ENCODE results near the gene ZFYVE28. TPM values are rescaled to one million over a fixed set of nuclear protein-coding genes. Genes with fewer than 3 reads are reported as not detected.

ZFYVE28 gene
- total and polyA plus RNA-seq, 2 of the 8 experiments (the other 6 are each of a cell fraction or from before 2014, with no cell fraction given) = 1.7 to 4.9 TPM

DNA sequence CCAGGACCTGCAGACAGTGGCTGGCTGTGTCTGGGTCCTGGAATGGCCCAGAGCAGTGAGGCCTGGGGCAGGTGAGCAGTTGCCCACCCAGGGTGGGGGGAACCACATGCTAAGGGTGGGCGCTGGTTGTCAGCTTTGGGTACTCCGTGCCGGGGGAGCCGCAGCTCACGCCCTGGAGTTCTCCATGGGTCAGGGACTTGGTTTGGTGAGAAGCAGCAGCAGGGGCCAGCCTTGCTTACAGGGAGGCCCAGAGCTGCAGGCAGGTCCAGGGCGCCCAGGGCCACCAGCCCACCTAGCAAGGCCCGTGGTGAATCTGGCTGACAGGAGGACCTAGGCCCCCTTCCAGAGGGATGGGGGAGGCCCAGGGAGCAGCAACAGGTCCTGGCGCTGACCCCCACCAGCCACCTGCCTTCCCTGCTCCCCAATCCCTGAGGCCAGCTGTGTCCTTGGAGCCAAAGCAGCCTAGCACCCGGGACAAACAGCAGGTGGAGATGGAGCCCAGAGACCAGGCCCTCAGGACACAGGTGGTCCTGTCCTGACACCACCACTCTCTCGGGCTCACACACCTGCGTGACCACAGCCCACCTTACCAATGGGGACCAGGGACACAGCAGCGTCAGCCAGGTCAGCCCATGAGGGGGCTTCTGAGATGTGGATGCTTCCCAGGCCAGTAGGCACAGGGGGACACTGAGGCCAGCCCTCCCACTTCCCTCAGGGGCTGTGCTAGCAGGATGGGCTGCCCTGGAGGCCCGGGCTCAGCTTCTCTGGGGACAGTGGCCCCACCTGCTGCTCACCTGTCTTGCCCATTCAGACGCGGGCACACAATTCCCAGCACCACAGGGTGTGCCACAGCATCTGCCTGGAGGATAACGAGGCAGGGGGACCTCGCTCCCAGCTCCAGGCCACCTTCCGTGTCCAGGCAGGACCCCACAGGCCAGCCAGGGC, 160.1 kb downstream of the ZFYVE28 start:
- Histone ChIP-seq H2BK15ac (ENCODE audit: low read length) (no peak overlapping the region), H2BK120ac (replicated peaks; ENCODE audit: low read depth, low read length) (no peak overlapping the region), H3K56ac (replicated peaks; ENCODE audit: insufficient read length, low read depth, low read length) (no peak overlapping the region), H2AK5ac (ENCODE audit: low read depth, low read length) (no peak overlapping the region), H3K79me2 (ENCODE audit: control insufficient read depth in 1 of 2, insufficient read depth in 2 of 2, low read length in 2 of 2) (no peaks in the 10 kb centered on the region), H2BK20ac (ENCODE audit: low read length) (no peak overlapping the region), H3K23ac (ENCODE audit: insufficient read length) (no peak overlapping the region), H2BK5ac (ENCODE audit: low read depth, low read length) (0 out of 2 replicates have a peak overlapping the region, but pooled peaks have one; percentile 44), H3K4me2 (ENCODE audit: insufficient read depth in 1 of 2, low read depth in 2 of 2, low read length in 2 of 2) (no peak overlapping the region), H3K4ac (replicated peaks; ENCODE audit: insufficient read length, low read depth, low read length) (no peak overlapping the region), H4K20me1 (replicated peaks in 1 of 2; ENCODE audit: control insufficient read depth in 1 of 2, insufficient read depth in 2 of 2, low read length in 2 of 2) (peaks cover 0 to 6% of the 10 kb centered on the region in 2 experiments), H2BK12ac (ENCODE audit: low read depth, low read length) (no peak overlapping the region), H2AFZ (ENCODE audit: low read length) (no peak overlapping the region), H4K8ac (ENCODE audit: extremely low read depth, insufficient read depth, low read length) (peak overlapping the region; percentile 35; the same call in 1 of the 2 replicates), H3K18ac (ENCODE audit: extremely low read depth, low read length) (no peak overlapping the region), H3K36me3 (ENCODE audit: control insufficient read depth in 2 of 4, insufficient read depth in 4 of 4, low read length in 3 of 4) (no peaks in the 10 kb centered on the region; a peak in 1 of 8 replicates), H4K5ac (ENCODE audit: insufficient read length, low read depth, low read length) (no peak overlapping the region), H3K23me2 (ENCODE audit: low read depth, low read length) (peaks cover 10% of the 10 kb centered on the region; the same call in 1 of the 2 replicates), H3K79me1 (ENCODE audit: low read depth, low read length) (no peaks in the 10 kb centered on the region), H4K91ac (replicated peaks; ENCODE audit: insufficient read length, low read length) (no peak overlapping the region), H3K27ac (ENCODE audit: low read depth, low read length) (no peak overlapping the region), H3K14ac (ENCODE audit: insufficient read length) (no peak overlapping the region), H3K27me3 (replicated peaks in 1 of 4; ENCODE audit: control insufficient read depth in 3 of 4, extremely low read depth in 1 of 4, insufficient read depth in 3 of 4, low read length in 3 of 4) (no peaks in the 10 kb centered on the region), H3K4me1 (replicated peaks in 1 of 4; ENCODE audit: control insufficient read depth in 3 of 4, insufficient read depth in 4 of 4, low read length in 3 of 4) (peaks cover 0 to 6% (median 4%) of the 10 kb centered on the region in 4 experiments; a peak in 5 of 7 replicates), H3K9ac (replicated peaks in 1 of 4; ENCODE audit: extremely low read depth in 1 of 4, low read depth in 3 of 4, low read length in 3 of 4) (no peak overlapping the region), H3K4me3 (ENCODE audit: extremely low read depth in 1 of 4, insufficient read depth in 2 of 4, low read depth in 3 of 4, low read length in 4 of 4) (no peak overlapping the region), H3K9me3 (ENCODE audit: insufficient read depth in 2 of 2, low read depth in 1 of 2, low read length in 1 of 2) (no peaks in the 10 kb centered on the region)
- FAIRE-seq (no peak), DNase-seq (ENCODE audit: low read depth in 1 of 2, low spot score in 2 of 2) (no peak)
- ChIA-PET POLR2A (ENCODE audit: partially characterized antibody) (interaction anchor here (1.1 kb wide), 1 partner anchor 47 kb away, joined by 4 read pairs; no protein-coding TSS in a partner anchor), CTCF (ENCODE audit: partially characterized antibody) (interaction anchor here (0.7 to 2.0 kb wide), 6 partner anchors 9 to 157 kb away, joined by 3 to 6 read pairs (median 4); no protein-coding TSS in a partner anchor)
- 88% methylated on average over 14 of the region's 18 CpGs; no CpG with 5 or more reads in 1 of the 2 experiments for WGBS, 2 experiments (ENCODE audit: extremely low coverage in 1 of 2, insufficient coverage in 1 of 2, insufficient read length in 1 of 2, insufficient replicate concordance in 2 of 2, low coverage in 1 of 2, low lambda C conversion rate in 2 of 2, missing lambda C conversion rate in 1 of 2)
- TF ChIP-seq POLR2AphosphoS5 (IDR thresholded peaks at IDR 0.05; ENCODE audit: low read depth, low read length) (no peak), ASH2L (IDR thresholded peaks at IDR 0.05; ENCODE audit: low read length) (no peak), GABPA (IDR thresholded peaks at IDR 0.05; ENCODE audit: borderline replicate concordance, insufficient read depth, low read length) (no peak)

Data from H1 (cell line).